Tibial nerve (tissue), 4 donors: ENCODE data around the gene VAMP1. TPM values are rescaled to one million over a fixed set of nuclear protein-coding genes. Genes with fewer than 3 reads are reported as not detected.
A peak's percentile ranks its signal among the peaks of the same experiment; 100 is the strongest.

ENCODE experiments used
- DNase-seq, 2 donors: peaks; one replicate each; pipeline ENCODE4 v3.0.0-alpha.2; 2019; ENCODE audit warnings: low spot score in 2 of 2
- H3K27ac ChIP-seq, 4 donors: fragments of 200-600 bp; sonication (generic) in 3 of 4; one replicate each; pipeline ENCODE4 v1.5.1; 2017 to 2019; ENCODE audit warnings: mild to moderate bottlenecking in 1 of 4
- H3K27me3 ChIP-seq, 2 donors: fragments of 200-600 bp; sonication (generic) in 1 of 2; one replicate each; pipeline versions ENCODE4 v1.5.1 to v1.6.0; 2017 to 2019
- H3K36me3 ChIP-seq, 3 donors: fragments of 200-600 bp; sonication (generic); one replicate each; pipeline ENCODE4 v1.5.1; 2018 to 2019
- H3K4me1 ChIP-seq, 4 donors: fragments of 200-600 bp; sonication (generic) in 3 of 4; one replicate each; pipeline ENCODE4 v1.5.1; 2017 to 2019
- H3K4me3 ChIP-seq, 4 donors: fragments of 200-600 bp; sonication (generic) in 3 of 4; one replicate each; pipeline ENCODE4 v1.5.1; 2017 to 2019; ENCODE audit warnings: mild to moderate bottlenecking in 1 of 4, moderate library complexity in 1 of 4
- H3K9me3 ChIP-seq, 4 donors: fragments of 200-600 bp; sonication (generic) in 3 of 4; one replicate each; pipeline ENCODE4 v1.5.1; 2017 to 2019
- EP300 ChIP-seq, 2 donors: sonication (generic); formaldehyde crosslinking; IDR thresholded peaks; one replicate each; pipeline ENCODE4 v1.6.1; 2017; ENCODE audit warnings: antibody characterized with exemption in 2 of 2, mild to moderate bottlenecking in 1 of 2
- POLR2A ChIP-seq, 2 donors: fragments of 450-650 bp; IDR thresholded peaks; one replicate each; pipeline ENCODE4 v1.6.1; 2017; ENCODE audit warnings: antibody characterized with exemption in 2 of 2, mild to moderate bottlenecking in 2 of 2, moderate library complexity in 2 of 2
- WGBS, 2 donors: methylation state at CpG; one replicate each; pipeline ENCODE4 v1.1.5; 2018; 5-methylcytosine and 5-hydroxymethylcytosine counted together
- total RNA-seq, 4 donors: library from RNA; depleted of rRNA; stranded (reverse); fragments of >200 nt; gene quantifications; one replicate each; pipeline ENCODE4 v1.1.0, GENCODE V29; 2016
- TF ChIP-seq, protein P1 (sequence below), 5 experiments: fragments of 200-600 bp in 3 of 5; fragments of 450-650 bp in 2 of 5; sonication (generic) in 3 of 5; IDR thresholded peaks; one replicate each; pipeline ENCODE4 v1.5.1; 2016 to 2019; ENCODE audit warnings: antibody characterized with exemption in 5 of 5, mild to moderate bottlenecking in 3 of 5, moderate library complexity in 2 of 5

The VAMP1 gene
- total RNA-seq, 4 donors from 2014 or later = 12.0 to 31.0 (median 19.3) TPM

- Histone ChIP-seq H3K9me3 (no peaks in the 10 kb centered on the region), H3K36me3 (no peaks in the 10 kb centered on the region), H3K4me1 (peaks cover 0 to 10% (median 5%) of the 10 kb centered on the region in 4 donors), H3K4me3 (no peak overlapping the region), H3K27me3 (no peaks in the 10 kb centered on the region), H3K27ac (peak overlapping the region in 1 of 4 donors; percentile 55)
- DNase-seq = peak; percentile 77 to 83
- 6 to 7% methylated on average over 9 of the region's 9 CpGs for WGBS, 2 donors
- TF ChIP-seq POLR2A (IDR thresholded peaks at IDR 0.05) (no peak), EP300 (IDR thresholded peaks at IDR 0.05) (peak; percentile 37 to 82)
- TF ChIP-seq, protein P1, sequence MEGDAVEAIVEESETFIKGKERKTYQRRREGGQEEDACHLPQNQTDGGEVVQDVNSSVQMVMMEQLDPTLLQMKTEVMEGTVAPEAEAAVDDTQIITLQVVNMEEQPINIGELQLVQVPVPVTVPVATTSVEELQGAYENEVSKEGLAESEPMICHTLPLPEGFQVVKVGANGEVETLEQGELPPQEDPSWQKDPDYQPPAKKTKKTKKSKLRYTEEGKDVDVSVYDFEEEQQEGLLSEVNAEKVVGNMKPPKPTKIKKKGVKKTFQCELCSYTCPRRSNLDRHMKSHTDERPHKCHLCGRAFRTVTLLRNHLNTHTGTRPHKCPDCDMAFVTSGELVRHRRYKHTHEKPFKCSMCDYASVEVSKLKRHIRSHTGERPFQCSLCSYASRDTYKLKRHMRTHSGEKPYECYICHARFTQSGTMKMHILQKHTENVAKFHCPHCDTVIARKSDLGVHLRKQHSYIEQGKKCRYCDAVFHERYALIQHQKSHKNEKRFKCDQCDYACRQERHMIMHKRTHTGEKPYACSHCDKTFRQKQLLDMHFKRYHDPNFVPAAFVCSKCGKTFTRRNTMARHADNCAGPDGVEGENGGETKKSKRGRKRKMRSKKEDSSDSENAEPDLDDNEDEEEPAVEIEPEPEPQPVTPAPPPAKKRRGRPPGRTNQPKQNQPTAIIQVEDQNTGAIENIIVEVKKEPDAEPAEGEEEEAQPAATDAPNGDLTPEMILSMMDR (IDR thresholded peaks at IDR 0.05) = peak; percentile 84 to 95 (median 86)
Observed at GRCh38 chr12:6423267-6424007, 47.0 kb downstream of the VAMP1 start.

- Histone ChIP-seq H3K4me3 (no peak overlapping the region), H3K36me3 (peaks cover 0 to 12% (median 0%) of the 10 kb centered on the region in 3 donors), H3K27me3 (no peaks in the 10 kb centered on the region), H3K9me3 (no peaks in the 10 kb centered on the region), H3K27ac (peak overlapping the region in 1 of 4 donors; percentile 47), H3K4me1 (peaks cover 0 to 10% (median 5%) of the 10 kb centered on the region in 4 donors)
- TF ChIP-seq, protein P1 (IDR thresholded peaks at IDR 0.05) = no peak
- no peak for TF ChIP-seq EP300 (IDR thresholded peaks at IDR 0.05)
- TF ChIP-seq POLR2A (IDR thresholded peaks at IDR 0.05) = no peak
- DNase-seq = no peak
- WGBS, 2 donors = 31 to 58% methylated on average over 4 of the region's 4 CpGs
Observed at GRCh38 chr12:6420364-6420763, 50.1 kb downstream of the VAMP1 start.

DNA sequence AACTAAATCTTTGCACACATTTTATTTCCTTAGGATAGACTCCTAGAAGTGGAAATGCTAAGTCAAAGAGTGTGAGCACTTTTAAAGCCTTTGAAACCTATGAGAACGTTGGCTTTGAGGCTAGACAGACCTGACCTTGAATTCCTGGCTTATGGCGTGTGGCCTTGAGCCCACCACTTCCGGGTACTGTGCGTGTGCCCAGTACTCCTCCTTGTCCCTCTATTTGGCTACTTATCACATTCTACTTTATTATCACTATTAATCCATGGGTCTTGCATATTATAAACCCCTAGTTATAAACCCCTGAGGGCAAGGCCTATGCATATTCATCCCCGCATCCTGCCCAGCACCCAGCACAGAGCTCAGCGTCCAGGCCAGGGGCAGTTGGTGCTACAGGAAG lies 51.7 kb downstream of the VAMP1 start:
- Histone ChIP-seq H3K4me1 (peaks cover 0 to 6% (median 3%) of the 10 kb centered on the region in 4 donors), H3K27me3 (no peaks in the 10 kb centered on the region), H3K36me3 (peaks cover 0 to 12% (median 0%) of the 10 kb centered on the region in 3 donors), H3K4me3 (no peak overlapping the region), H3K27ac (no peak overlapping the region), H3K9me3 (no peaks in the 10 kb centered on the region)
- DNase-seq = no peak
- WGBS, 2 donors = 65 to 81% methylated on average over 6 of the region's 6 CpGs
- TF ChIP-seq, protein P1 (IDR thresholded peaks at IDR 0.05) = no peak
- no peak for TF ChIP-seq EP300 (IDR thresholded peaks at IDR 0.05)
- TF ChIP-seq POLR2A (IDR thresholded peaks at IDR 0.05) = no peak

DNA sequence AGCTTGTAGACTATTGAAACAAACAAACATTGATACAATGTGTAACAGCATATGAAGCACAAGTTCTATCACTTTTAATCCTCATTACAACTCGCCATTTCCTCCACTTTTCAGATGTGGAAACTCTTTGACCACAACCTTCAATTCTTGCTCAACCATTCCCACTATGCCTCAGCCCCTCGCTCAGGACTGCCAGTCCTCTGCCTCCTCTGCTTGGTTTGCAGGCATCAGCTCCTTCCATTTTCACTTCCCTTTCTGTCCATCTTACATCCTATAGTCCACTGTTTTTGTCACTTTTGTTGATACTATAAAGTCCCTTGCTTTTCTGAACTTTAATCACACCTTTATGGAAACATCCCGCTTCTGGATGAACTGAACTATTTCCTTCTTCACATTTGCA lies 53.9 kb downstream of the VAMP1 start:
- DNase-seq = peak in 1 of 2 donors; percentile 30
- TF ChIP-seq EP300 (IDR thresholded peaks at IDR 0.05) (peak in 1 of 2 donors; percentile 79), POLR2A (IDR thresholded peaks at IDR 0.05) (no peak)

More for the DNA sequence above, 53.9 kb downstream of the VAMP1 start:
- Histone ChIP-seq H3K27me3 (no peaks in the 10 kb centered on the region), H3K4me1 (no peaks in the 10 kb centered on the region), H3K27ac (no peak overlapping the region), H3K9me3 (no peaks in the 10 kb centered on the region), H3K4me3 (no peak overlapping the region), H3K36me3 (peaks cover 0 to 12% (median 0%) of the 10 kb centered on the region in 3 donors)
- 82 to 85% methylated on average over 3 of the region's 3 CpGs for WGBS, 2 donors

Other genes starting within 250 kb of the VAMP1 start
- 10 to 100 TPM in 1 of 4 donors, 1 to 10 TPM in 2, not detected in 1; 2.9 to 15.3 (median 7.6) TPM for gene PLEKHG6, start 160.0 kb downstream of the VAMP1 start, total RNA-seq
- gene TNFRSF1A, start 128.6 kb downstream of the VAMP1 start, total RNA-seq = 100 to 1,000 TPM; 196 to 437 (median 306) TPM
- 10 to 100 TPM; 15.9 to 46.5 (median 18.8) TPM for gene SCNN1A, start 95.1 kb downstream of the VAMP1 start, total RNA-seq
- gene LTBR, start 86.5 kb downstream of the VAMP1 start, total RNA-seq = 100 to 1,000 TPM; 119 to 234 (median 151) TPM
- gene CD27, start 25.7 kb downstream of the VAMP1 start, total RNA-seq = under 1 TPM in 2 of 4 donors, not detected in 2; 0.44 to 0.63 TPM
- gene TAPBPL, start 18.6 kb downstream of the VAMP1 start, total RNA-seq = 10 to 100 TPM; 13.9 to 31.9 (median 25.2) TPM
- gene MRPL51, start 22.6 kb upstream of the VAMP1 start, total RNA-seq = 100 to 1,000 TPM in 2 of 4 donors, 10 to 100 TPM in 2; 47.4 to 127 (median 89.0) TPM
- 10 to 100 TPM; 17.0 to 29.3 (median 23.0) TPM for gene NCAPD2, start 23.4 kb upstream of the VAMP1 start, total RNA-seq
- 1,000 to 10,000 TPM; 1,360 to 2,316 (median 1,728) TPM for gene GAPDH, start 63.8 kb upstream of the VAMP1 start, total RNA-seq
- gene IFFO1, start 85.4 kb upstream of the VAMP1 start, total RNA-seq = 10 to 100 TPM; 44.6 to 58.6 (median 55.3) TPM
- 10 to 100 TPM; 16.1 to 30.9 (median 24.3) TPM for gene NOP2, start 97.6 kb upstream of the VAMP1 start, total RNA-seq
- 100 to 1,000 TPM; 192 to 256 (median 242) TPM for gene CHD4, start 136.7 kb upstream of the VAMP1 start, total RNA-seq
- 10 to 100 TPM in 1 of 4 donors, 1 to 10 TPM in 3; 1.8 to 11.4 (median 3.2) TPM for gene LPAR5, start 165.3 kb upstream of the VAMP1 start, total RNA-seq
- 1 to 10 TPM in 3 of 4 donors, under 1 TPM in 1; 0.30 to 2.4 (median 2.0) TPM for gene ACRBP, start 176.8 kb upstream of the VAMP1 start, total RNA-seq
- gene ING4, start 192.4 kb upstream of the VAMP1 start, total RNA-seq = 10 to 100 TPM; 32.6 to 52.5 (median 45.3) TPM
- gene ZNF384, start 218.7 kb upstream of the VAMP1 start, total RNA-seq = 10 to 100 TPM; 26.2 to 52.5 (median 38.2) TPM
- gene PIANP, start 230.1 kb upstream of the VAMP1 start, total RNA-seq = under 1 TPM in 2 of 4 donors, not detected in 2; 0.21 to 0.39 TPM